ENCODE results near the gene CD28. TPM values are rescaled to one million over a fixed set of nuclear protein-coding genes. Genes with fewer than 3 reads are reported as not detected.

The CD28 gene
- total and polyA plus RNA-seq, 9 of the 15 experiments (the other 6 are each of a cell fraction or from before 2014, with no cell fraction given) = 0.01 to 0.11 TPM; not detected in 7

GRCh38 chr2:203678971-203679370 lies 27.5 kb upstream of the CD28 start:
- no peak for FAIRE-seq

More at GRCh38 chr2:203678971-203679370, 27.5 kb upstream of the CD28 start:
- POLR2A ChIA-PET = no interaction called here
- no peaks in the 10 kb centered on the region for H3K4me1 ChIP-seq (replicated peaks in 1 of 2; ENCODE audit: control insufficient read depth in 2 of 2, insufficient read depth in 2 of 2, low read length in 2 of 2)
- 4% methylated on average over 3 of the region's 3 CpGs for WGBS (ENCODE audit: insufficient coverage, low coverage, missing lambda C conversion rate)
- CTCF ChIA-PET (ENCODE audit: low intra/inter-chr PET ratio) = no interaction called here
- intact Hi-C loops (cut with micrococcal nuclease) (no loop called here), in situ Hi-C loops (cut with MboI) (no loop called here)
- no peaks in the 10 kb centered on the region for H3K9me1 ChIP-seq (ENCODE audit: control insufficient read depth, insufficient read depth, low read length)
- DNase-seq (ENCODE audit: extremely low read depth in 1 of 4, low spot score in 3 of 4) (no peak), ATAC-seq (no peak)
- H4K20me1 ChIP-seq (replicated peaks; ENCODE audit: control insufficient read depth, insufficient read depth, low read length) = no peaks in the 10 kb centered on the region
- no peak overlapping the region for H3K27ac ChIP-seq (ENCODE audit: extremely low read depth, low read depth, low read length)
- no peaks in the 10 kb centered on the region for H3K36me3 ChIP-seq (ENCODE audit: control insufficient read depth, insufficient read depth, low read length)
- H2AFZ ChIP-seq (ENCODE audit: low read depth, low read length) = no peak overlapping the region
- no peaks in the 10 kb centered on the region for H3K9me3 ChIP-seq (replicated peaks; ENCODE audit: control insufficient read depth, insufficient read depth, low read depth, low read length)
- no peak overlapping the region for H3K4me2 ChIP-seq (ENCODE audit: insufficient read depth, low read length)
- no peaks in the 10 kb centered on the region for H3K27me3 ChIP-seq (ENCODE audit: control insufficient read depth in 2 of 2, insufficient read depth in 2 of 2, low read length in 2 of 2)
- TF ChIP-seq ZNF75A (CRISPR knock-in tag; IDR thresholded peaks at IDR 0.05) = no peak
- TF ChIP-seq IRF9 (tag; IDR thresholded peaks at IDR 0.05) = no peak
- TF ChIP-seq ETS2 (tag; IDR thresholded peaks at IDR 0.05; ENCODE audit: borderline replicate concordance, poor library complexity, severe bottlenecking) = no peak
- no peak for TF ChIP-seq PHF21A (IDR thresholded peaks at IDR 0.05; ENCODE audit: borderline replicate concordance, low read depth)
- no peak for TF ChIP-seq ZBTB33 (CRISPR knock-in tag; IDR thresholded peaks at IDR 0.05)
- TF ChIP-seq BRCA1 (IDR thresholded peaks at IDR 0.05) = no peak
- no peak for TF ChIP-seq BRCA1 (CRISPR knock-in tag; IDR thresholded peaks at IDR 0.05)
- TF ChIP-seq GTF3C2 (IDR thresholded peaks at IDR 0.05; ENCODE audit: borderline replicate concordance, extremely low read depth, insufficient read length) = no peak
- no peak for TF ChIP-seq SRSF9 (IDR thresholded peaks at IDR 0.05; ENCODE audit: borderline replicate concordance, low read depth, low read length)
- TF ChIP-seq USF2 (CRISPR knock-in tag; IDR thresholded peaks at IDR 0.05) = no peak
- no peak for TF ChIP-seq THRAP3 (IDR thresholded peaks at IDR 0.05; ENCODE audit: borderline replicate concordance)
- no peak for TF ChIP-seq HCFC1 (IDR thresholded peaks at IDR 0.05; ENCODE audit: low read depth, low read length)
- no peak overlapping the region for H3K9ac ChIP-seq (ENCODE audit: insufficient read depth in 1 of 2, low read depth in 2 of 2, low read length in 2 of 2)
- H3K79me2 ChIP-seq (ENCODE audit: control insufficient read depth, insufficient read depth, low read length) = no peaks in the 10 kb centered on the region
- no TSS peak for BruUV-seq (replicated peaks)
- H3K4me3 ChIP-seq = no peak overlapping the region

Data from K562 (cell line).